Activated CD8-positive, alpha-beta memory T cell treated with anti-CD3 and anti-CD28 coated beads, Interleukin-2, amount 10 ng/mL, durations not matched to agents 7 days and 5 days (primary cell): ENCODE measurements around the gene CCDC141. TPM values are rescaled to one million over a fixed set of nuclear protein-coding genes. Genes with fewer than 3 reads are reported as not detected.

Experiments
- ATAC-seq: fragments of 150-1000 bp; cut with Tn5 transposase; one replicate; pipeline ENCODE4 v1.10.0; 2021; ENCODE audit warnings: moderate library complexity
- CTCF ChIA-PET: fragments of 350-600 bp; sonication (Branson Sonifier 250); formaldehyde crosslinking; loops from one replicate; lab custom pipeline; 2021; ENCODE audit warnings: antibody characterized with exemption; lab: Charles Lee
- DNase-seq: peaks from one replicate; pipeline ENCODE4 v3.0.0-alpha.2; 2020
- H3K27ac Mint-ChIP-seq: one replicate; pipeline ENCODE4 v1.8.0; 2021; ENCODE audit warnings: mild to moderate bottlenecking, mixed read lengths
- H3K27me3 Mint-ChIP-seq: one replicate; pipeline ENCODE4 v1.8.0; 2021; ENCODE audit warnings: mixed read lengths
- H3K36me3 Mint-ChIP-seq: one replicate; pipeline ENCODE4 v1.8.0; 2021; ENCODE audit warnings: mild to moderate bottlenecking, mixed read lengths
- H3K4me1 Mint-ChIP-seq: one replicate; pipeline ENCODE4 v1.8.0; 2021; ENCODE audit warnings: mixed read lengths
- H3K4me3 Mint-ChIP-seq: one replicate; pipeline ENCODE4 v1.8.0; 2021; ENCODE audit warnings: mild to moderate bottlenecking, moderate library complexity, mixed read lengths
- H3K9me3 Mint-ChIP-seq: one replicate; pipeline ENCODE4 v1.8.0; 2022; ENCODE audit warnings: low read depth, mixed read lengths
- total RNA-seq, 2 experiments: library from RNA; stranded (reverse); gene quantifications; one replicate each; pipeline ENCODE4 v1.2.3, GENCODE V29; 2021

CCDC141 gene
- total RNA-seq, 2 experiments from 2014 or later: 8.8 to 12.5 TPM

GRCh38 chr2:178863856-178864620 lies 185.9 kb downstream of the CCDC141 start:
- Mint-ChIP-seq H3K27ac (no peak overlapping the region), H3K27me3 (peaks cover 3% of the 10 kb centered on the region), H3K4me1 (no peaks in the 10 kb centered on the region), H3K4me3 (no peak overlapping the region), H3K9me3 (no peaks in the 10 kb centered on the region), H3K36me3 (peaks cover 2% of the 10 kb centered on the region)
- CTCF ChIA-PET: no interaction called here
- ATAC-seq (no peak), DNase-seq (no peak)

- peaks cover 2% of the 10 kb centered on the region for H3K36me3 Mint-ChIP-seq
- DNase-seq (no peak), ATAC-seq (no peak)
- H3K9me3 Mint-ChIP-seq: no peaks in the 10 kb centered on the region
- H3K27me3 Mint-ChIP-seq: no peaks in the 10 kb centered on the region
- H3K4me3 Mint-ChIP-seq: no peak overlapping the region
- no peaks in the 10 kb centered on the region for H3K4me1 Mint-ChIP-seq
- CTCF ChIA-PET: no interaction called here
- no peak overlapping the region for H3K27ac Mint-ChIP-seq
These were observed 186.6 kb downstream of the CCDC141 start for GRCh38 chr2:178863130-178863855.

- H3K36me3 Mint-ChIP-seq: peaks cover 2% of the 10 kb centered on the region
- ATAC-seq (no peak), DNase-seq (no peak)
- H3K9me3 Mint-ChIP-seq: no peaks in the 10 kb centered on the region
- no peaks in the 10 kb centered on the region for H3K27me3 Mint-ChIP-seq
- no peaks in the 10 kb centered on the region for H3K4me1 Mint-ChIP-seq
- H3K4me3 Mint-ChIP-seq: no peak overlapping the region
- H3K27ac Mint-ChIP-seq: no peak overlapping the region
- CTCF ChIA-PET: interaction anchor here (0.5 kb wide), 1 partner anchor 9 kb away, joined by 3 read pairs; no protein-coding TSS in a partner anchor
These were observed 189.4 kb downstream of the CCDC141 start for GRCh38 chr2:178860551-178860950.

GRCh38 chr2:178859730-178860129 lies 190.2 kb downstream of the CCDC141 start:
- H3K27me3 Mint-ChIP-seq: no peaks in the 10 kb centered on the region
- ATAC-seq: no peak
- CTCF ChIA-PET: no interaction called here

GRCh38 chr2:178858896-178859625 lies 190.9 kb downstream of the CCDC141 start:
- CTCF ChIA-PET: no interaction called here
- Mint-ChIP-seq H3K36me3 (no peaks in the 10 kb centered on the region), H3K4me3 (no peak overlapping the region), H3K4me1 (no peaks in the 10 kb centered on the region), H3K27ac (no peak overlapping the region), H3K9me3 (no peaks in the 10 kb centered on the region), H3K27me3 (no peaks in the 10 kb centered on the region)
- DNase-seq: no peak
- ATAC-seq: no peak

More at GRCh38 chr2:178859730-178860129, 190.2 kb downstream of the CCDC141 start:
- H3K9me3 Mint-ChIP-seq: no peaks in the 10 kb centered on the region
- no peaks in the 10 kb centered on the region for H3K36me3 Mint-ChIP-seq
- H3K4me3 Mint-ChIP-seq: no peak overlapping the region
- no peak for DNase-seq
- H3K27ac Mint-ChIP-seq: no peak overlapping the region
- no peaks in the 10 kb centered on the region for H3K4me1 Mint-ChIP-seq

GRCh38 chr2:178855151-178855550 lies 194.8 kb downstream of the CCDC141 start:
- H3K27ac Mint-ChIP-seq: no peak overlapping the region
- no peak for ATAC-seq
- H3K4me3 Mint-ChIP-seq: no peak overlapping the region
- no peaks in the 10 kb centered on the region for H3K4me1 Mint-ChIP-seq
- H3K9me3 Mint-ChIP-seq: no peaks in the 10 kb centered on the region
- DNase-seq: no peak
- peaks cover 2% of the 10 kb centered on the region for H3K27me3 Mint-ChIP-seq
- CTCF ChIA-PET: no interaction called here
- no peaks in the 10 kb centered on the region for H3K36me3 Mint-ChIP-seq

- CTCF ChIA-PET: no interaction called here
- DNase-seq (no peak), ATAC-seq (no peak)
- no peak overlapping the region for H3K4me3 Mint-ChIP-seq
- no peak overlapping the region for H3K27ac Mint-ChIP-seq
- H3K36me3 Mint-ChIP-seq: no peaks in the 10 kb centered on the region
- no peaks in the 10 kb centered on the region for H3K9me3 Mint-ChIP-seq
- no peaks in the 10 kb centered on the region for H3K4me1 Mint-ChIP-seq
- peaks cover under 1% of the 10 kb centered on the region for H3K27me3 Mint-ChIP-seq
These were observed 201.6 kb downstream of the CCDC141 start for GRCh38 chr2:178848335-178848734.

- no peaks in the 10 kb centered on the region for H3K4me1 Mint-ChIP-seq
- H3K27me3 Mint-ChIP-seq: no peaks in the 10 kb centered on the region
- CTCF ChIA-PET: no interaction called here
- no peak for DNase-seq
- H3K9me3 Mint-ChIP-seq: no peaks in the 10 kb centered on the region
- H3K27ac Mint-ChIP-seq: no peak overlapping the region
- ATAC-seq: no peak
- no peaks in the 10 kb centered on the region for H3K36me3 Mint-ChIP-seq
- H3K4me3 Mint-ChIP-seq: no peak overlapping the region
These were observed 203.5 kb downstream of the CCDC141 start for GRCh38 chr2:178846458-178846802.

GRCh38 chr2:178845566-178846457 lies 204.1 kb downstream of the CCDC141 start:
- H3K4me1 Mint-ChIP-seq: no peaks in the 10 kb centered on the region
- CTCF ChIA-PET: interaction anchor here (0.5 kb wide), 1 partner anchor 39 kb away, joined by 3 read pairs; no protein-coding TSS in a partner anchor

GRCh38 chr2:178844701-178845100 lies 205.2 kb downstream of the CCDC141 start:
- CTCF ChIA-PET: interaction anchor here (1.3 kb wide), 1 partner anchor 46 kb away, joined by 4 read pairs; no protein-coding TSS in a partner anchor
- Mint-ChIP-seq H3K27ac (no peak overlapping the region), H3K36me3 (no peaks in the 10 kb centered on the region), H3K27me3 (no peaks in the 10 kb centered on the region), H3K9me3 (no peaks in the 10 kb centered on the region), H3K4me3 (no peak overlapping the region), H3K4me1 (no peaks in the 10 kb centered on the region)
- DNase-seq (no peak), ATAC-seq (no peak)

More at GRCh38 chr2:178845566-178846457, 204.1 kb downstream of the CCDC141 start:
- DNase-seq: no peak
- no peaks in the 10 kb centered on the region for H3K27me3 Mint-ChIP-seq
- H3K4me3 Mint-ChIP-seq: no peak overlapping the region
- H3K36me3 Mint-ChIP-seq: no peaks in the 10 kb centered on the region
- ATAC-seq: no peak
- H3K9me3 Mint-ChIP-seq: no peaks in the 10 kb centered on the region
- no peak overlapping the region for H3K27ac Mint-ChIP-seq

GRCh38 chr2:178844269-178844668 lies 205.7 kb downstream of the CCDC141 start:
- H3K9me3 Mint-ChIP-seq: no peaks in the 10 kb centered on the region
- no peak for DNase-seq
- ATAC-seq: no peak
- no peaks in the 10 kb centered on the region for H3K36me3 Mint-ChIP-seq
- CTCF ChIA-PET: interaction anchor here (1.3 kb wide), 1 partner anchor 46 kb away, joined by 4 read pairs; no protein-coding TSS in a partner anchor
- H3K4me1 Mint-ChIP-seq: no peaks in the 10 kb centered on the region
- no peak overlapping the region for H3K27ac Mint-ChIP-seq
- no peaks in the 10 kb centered on the region for H3K27me3 Mint-ChIP-seq
- H3K4me3 Mint-ChIP-seq: no peak overlapping the region

- Mint-ChIP-seq H3K9me3 (no peaks in the 10 kb centered on the region), H3K27ac (no peak overlapping the region), H3K36me3 (no peaks in the 10 kb centered on the region), H3K27me3 (no peaks in the 10 kb centered on the region), H3K4me1 (no peaks in the 10 kb centered on the region), H3K4me3 (no peak overlapping the region)
- ATAC-seq (no peak), DNase-seq (no peak)
- CTCF ChIA-PET: interaction anchor here (1.3 kb wide), 1 partner anchor 47 kb away, joined by 4 read pairs; no protein-coding TSS in a partner anchor
These were observed 206.2 kb downstream of the CCDC141 start for GRCh38 chr2:178843697-178844096.
